T-helper 22 cell (primary cell): ENCODE results near the gene SLC6A6.
"Not testable (repeated sequence)": the region's sequence is repeated elsewhere in the genome, so short reads cannot be mapped to it uniquely, and the experiment has no call there.

Experiments
- DNase-seq: peaks from one replicate; pipeline ENCODE4 v3.0.0-alpha.2; 2020; ENCODE audit warnings: low read depth

SLC6A6 gene

GRCh38 chr3:14437705-14438104, 35.3 kb downstream of the SLC6A6 start:
- DNase-seq: not testable (repeated sequence)

- DNase-seq: no peak
Measured at GRCh38 chr3:14438262-14438661, 35.9 kb downstream of the SLC6A6 start.

GRCh38 chr3:14438929-14439328, 36.5 kb downstream of the SLC6A6 start:
- DNase-seq: no peak

GRCh38 chr3:14439501-14440167, 37.2 kb downstream of the SLC6A6 start:
- no peak for DNase-seq

GRCh38 chr3:14440168-14440518, 37.7 kb downstream of the SLC6A6 start:
- DNase-seq: no peak

GRCh38 chr3:14440531-14441239, 38.3 kb downstream of the SLC6A6 start:
- DNase-seq: no peak

- DNase-seq: no peak
Measured at GRCh38 chr3:14441240-14441919, 39.0 kb downstream of the SLC6A6 start.

GRCh38 chr3:14441920-14442300, 39.5 kb downstream of the SLC6A6 start:
- DNase-seq: no peak

- DNase-seq: no peak
Measured at GRCh38 chr3:14444380-14444779, 42.0 kb downstream of the SLC6A6 start.

GRCh38 chr3:14445773-14446172, 43.4 kb downstream of the SLC6A6 start:
- no peak for DNase-seq

GRCh38 chr3:14446988-14447570, 44.7 kb downstream of the SLC6A6 start:
- no peak for DNase-seq

- no peak for DNase-seq
Measured at GRCh38 chr3:14448063-14448462, 45.7 kb downstream of the SLC6A6 start.

GRCh38 chr3:14448756-14449727, 46.6 kb downstream of the SLC6A6 start:
- no peak for DNase-seq

GRCh38 chr3:14450506-14450905, 48.1 kb downstream of the SLC6A6 start:
- DNase-seq: no peak

GRCh38 chr3:14450922-14451606, 48.7 kb downstream of the SLC6A6 start:
- no peak for DNase-seq

GRCh38 chr3:14451844-14452739, 49.7 kb downstream of the SLC6A6 start:
- no peak for DNase-seq

- no peak for DNase-seq
Measured at GRCh38 chr3:14452740-14453710, 50.6 kb downstream of the SLC6A6 start.

- DNase-seq: no peak
Measured at GRCh38 chr3:14453876-14454638, 51.7 kb downstream of the SLC6A6 start.
